Measurements from ENCODE around the gene INTS12. TPM values are rescaled to one million over a fixed set of nuclear protein-coding genes. Genes with fewer than 3 reads are reported as not detected.

Gene INTS12
- total and polyA plus RNA-seq, 4 experiments from 2014 or later: 16.6 to 29.5 (median 23.5) TPM

DNA sequence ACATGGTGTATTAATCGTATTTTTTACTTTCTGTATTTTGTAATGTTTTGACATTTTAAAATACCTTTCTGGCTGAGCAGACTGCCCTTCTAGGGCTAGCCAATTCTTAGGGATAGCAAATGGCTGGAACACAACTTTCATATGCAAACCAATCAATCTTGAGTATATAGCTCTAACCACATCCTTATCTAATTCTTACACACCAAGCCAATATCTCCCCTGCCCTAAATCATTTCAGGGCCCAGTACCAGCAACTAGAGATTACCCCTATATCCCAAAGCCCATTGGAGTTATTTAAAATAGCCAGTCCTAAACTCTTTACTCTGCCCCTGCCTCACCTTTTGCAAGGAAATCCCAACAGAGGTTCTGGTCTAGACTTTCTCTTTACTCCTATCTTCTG, 58.3 kb downstream of the INTS12 start:
- Histone ChIP-seq H3K27ac (ENCODE audit: low read depth, low read length) (no peak overlapping the region), H3K9me3 (ENCODE audit: control insufficient read depth in 1 of 2, low read length in 2 of 2) (no peaks in the 10 kb centered on the region), H3K36me3 (ENCODE audit: insufficient read depth, low read length) (no peaks in the 10 kb centered on the region), H3K27me3 (ENCODE audit: insufficient read depth, low read length) (no peaks in the 10 kb centered on the region), H3K4me1 (ENCODE audit: insufficient read depth, low read length) (no peaks in the 10 kb centered on the region), H3K4me3 (ENCODE audit: low read length in 2 of 2) (no peak overlapping the region)
- Mint-ChIP-seq H3K27me3 (peaks cover 5 to 12% of the 10 kb centered on the region in 2 donors), H3K36me3 (no peaks in the 10 kb centered on the region), H3K4me1 (no peaks in the 10 kb centered on the region), H3K27ac (no peak overlapping the region), H3K9me3 (no peaks in the 10 kb centered on the region), H3K4me3 (no peak overlapping the region)
- DNase-seq: no peak
- ChIA-PET CTCF (ENCODE audit: partially characterized antibody) (no interaction called here), POLR2A (ENCODE audit: partially characterized antibody) (no interaction called here)
- intact Hi-C loops (cut with micrococcal nuclease): no loop called here

DNA sequence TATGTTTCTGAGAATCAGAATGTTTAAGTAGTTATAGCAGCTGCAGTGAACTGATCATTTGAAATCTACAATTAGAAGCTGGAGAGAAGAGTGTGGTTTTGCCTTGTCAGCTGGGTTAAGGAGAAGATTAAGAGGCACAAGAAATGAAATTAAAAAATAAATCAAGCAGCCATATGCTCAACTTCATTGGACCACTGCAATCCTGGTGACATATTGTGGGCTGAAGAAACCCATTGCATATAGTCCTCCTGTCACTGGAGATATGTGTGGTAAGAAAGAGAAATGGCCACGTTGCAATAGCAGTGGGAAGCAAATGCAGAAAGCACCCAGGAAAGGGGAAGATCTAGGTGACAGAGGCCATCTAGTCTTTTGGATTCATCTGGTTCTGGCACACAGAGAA, 63.0 kb downstream of the INTS12 start:
- peaks cover 9 to 15% of the 10 kb centered on the region in 2 donors for H3K27me3 Mint-ChIP-seq
- Histone ChIP-seq H3K4me1 (ENCODE audit: insufficient read depth, low read length) (no peaks in the 10 kb centered on the region), H3K27ac (ENCODE audit: low read depth, low read length) (no peak overlapping the region), H3K27me3 (ENCODE audit: insufficient read depth, low read length) (no peaks in the 10 kb centered on the region), H3K4me3 (ENCODE audit: low read length in 2 of 2) (no peak overlapping the region), H3K36me3 (ENCODE audit: insufficient read depth, low read length) (no peaks in the 10 kb centered on the region), H3K9me3 (ENCODE audit: control insufficient read depth in 1 of 2, low read length in 2 of 2) (no peaks in the 10 kb centered on the region)
- intact Hi-C loops (cut with micrococcal nuclease): no loop called here
- H3K36me3 Mint-ChIP-seq: no peaks in the 10 kb centered on the region
- H3K27ac Mint-ChIP-seq: no peak overlapping the region
- POLR2A ChIA-PET (ENCODE audit: partially characterized antibody): no interaction called here
- no peaks in the 10 kb centered on the region for H3K4me1 Mint-ChIP-seq
- no peak for DNase-seq
- no peak overlapping the region for H3K4me3 Mint-ChIP-seq
- CTCF ChIA-PET (ENCODE audit: partially characterized antibody): no interaction called here
- H3K9me3 Mint-ChIP-seq: no peaks in the 10 kb centered on the region

DNA sequence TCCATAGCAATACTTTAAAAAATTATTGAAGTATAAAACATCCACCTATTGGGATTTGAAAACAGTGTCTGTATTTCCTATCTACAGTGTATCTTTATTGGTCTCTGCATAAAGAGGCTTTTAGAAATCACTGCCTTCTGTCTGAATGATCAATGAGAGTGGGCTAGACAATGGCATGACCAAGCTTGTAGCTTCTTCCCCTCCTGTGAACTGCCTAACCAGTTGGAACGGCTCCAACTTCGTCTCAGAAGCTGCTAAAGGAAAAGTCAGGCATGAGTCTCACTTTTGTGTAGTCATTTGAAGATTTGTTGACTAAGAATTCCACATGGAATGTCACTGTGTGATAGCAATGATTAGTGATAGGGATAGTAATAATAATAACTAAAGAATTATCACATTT, 64.2 kb downstream of the INTS12 start:
- ChIA-PET POLR2A (ENCODE audit: partially characterized antibody) (no interaction called here), CTCF (ENCODE audit: partially characterized antibody) (no interaction called here)
- H3K4me1 Mint-ChIP-seq: no peaks in the 10 kb centered on the region
- no peak for DNase-seq
- Histone ChIP-seq H3K27ac (ENCODE audit: low read depth, low read length) (no peak overlapping the region), H3K27me3 (ENCODE audit: insufficient read depth, low read length) (no peaks in the 10 kb centered on the region), H3K4me1 (ENCODE audit: insufficient read depth, low read length) (no peaks in the 10 kb centered on the region), H3K9me3 (ENCODE audit: control insufficient read depth in 1 of 2, low read length in 2 of 2) (no peaks in the 10 kb centered on the region), H3K4me3 (ENCODE audit: low read length in 2 of 2) (no peak overlapping the region), H3K36me3 (ENCODE audit: insufficient read depth, low read length) (no peaks in the 10 kb centered on the region)
- H3K27ac Mint-ChIP-seq: no peak overlapping the region
- H3K27me3 Mint-ChIP-seq: peaks cover 9 to 18% of the 10 kb centered on the region in 2 donors
- peaks cover 0 to 3% (median 0%) of the 10 kb centered on the region in 8 donors for H3K9me3 Mint-ChIP-seq
- intact Hi-C loops (cut with micrococcal nuclease): no loop called here
- H3K36me3 Mint-ChIP-seq: no peaks in the 10 kb centered on the region
- H3K4me3 Mint-ChIP-seq: no peak overlapping the region

DNA sequence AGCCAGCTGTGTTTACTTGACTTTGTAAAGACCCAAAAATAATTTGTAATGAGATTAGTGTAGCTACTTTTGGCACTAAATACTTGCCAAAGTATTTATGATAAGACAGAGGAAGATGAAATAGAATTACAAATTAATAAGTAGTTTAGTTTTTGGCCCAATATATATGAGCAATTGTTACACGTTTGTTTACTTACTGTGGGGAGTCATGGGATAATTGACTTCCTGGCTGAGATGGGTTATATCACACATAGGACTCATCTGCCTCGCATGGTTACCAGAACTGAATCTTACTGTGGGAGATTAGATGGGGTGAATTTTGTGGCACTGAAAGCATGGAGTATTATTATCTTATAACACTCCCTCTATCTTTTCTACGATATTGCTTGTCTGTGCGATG, 66.6 kb downstream of the INTS12 start:
- POLR2A ChIA-PET (ENCODE audit: partially characterized antibody): no interaction called here
- Histone ChIP-seq H3K4me1 (ENCODE audit: insufficient read depth, low read length) (no peaks in the 10 kb centered on the region), H3K9me3 (ENCODE audit: control insufficient read depth in 1 of 2, low read length in 2 of 2) (no peaks in the 10 kb centered on the region), H3K4me3 (ENCODE audit: low read length in 2 of 2) (no peak overlapping the region), H3K27ac (ENCODE audit: low read depth, low read length) (no peak overlapping the region), H3K36me3 (ENCODE audit: insufficient read depth, low read length) (no peaks in the 10 kb centered on the region), H3K27me3 (ENCODE audit: insufficient read depth, low read length) (no peaks in the 10 kb centered on the region)
- Mint-ChIP-seq H3K27ac (no peak overlapping the region), H3K9me3 (peaks cover 0 to 6% (median 0%) of the 10 kb centered on the region in 8 donors), H3K4me1 (peaks cover 0 to 2% (median under 1%) of the 10 kb centered on the region in 4 donors), H3K4me3 (no peak overlapping the region), H3K36me3 (no peaks in the 10 kb centered on the region), H3K27me3 (peaks cover 5 to 16% of the 10 kb centered on the region in 2 donors)
- intact Hi-C loops (cut with micrococcal nuclease): no loop called here
- DNase-seq: no peak
- CTCF ChIA-PET (ENCODE audit: partially characterized antibody): no interaction called here

DNA sequence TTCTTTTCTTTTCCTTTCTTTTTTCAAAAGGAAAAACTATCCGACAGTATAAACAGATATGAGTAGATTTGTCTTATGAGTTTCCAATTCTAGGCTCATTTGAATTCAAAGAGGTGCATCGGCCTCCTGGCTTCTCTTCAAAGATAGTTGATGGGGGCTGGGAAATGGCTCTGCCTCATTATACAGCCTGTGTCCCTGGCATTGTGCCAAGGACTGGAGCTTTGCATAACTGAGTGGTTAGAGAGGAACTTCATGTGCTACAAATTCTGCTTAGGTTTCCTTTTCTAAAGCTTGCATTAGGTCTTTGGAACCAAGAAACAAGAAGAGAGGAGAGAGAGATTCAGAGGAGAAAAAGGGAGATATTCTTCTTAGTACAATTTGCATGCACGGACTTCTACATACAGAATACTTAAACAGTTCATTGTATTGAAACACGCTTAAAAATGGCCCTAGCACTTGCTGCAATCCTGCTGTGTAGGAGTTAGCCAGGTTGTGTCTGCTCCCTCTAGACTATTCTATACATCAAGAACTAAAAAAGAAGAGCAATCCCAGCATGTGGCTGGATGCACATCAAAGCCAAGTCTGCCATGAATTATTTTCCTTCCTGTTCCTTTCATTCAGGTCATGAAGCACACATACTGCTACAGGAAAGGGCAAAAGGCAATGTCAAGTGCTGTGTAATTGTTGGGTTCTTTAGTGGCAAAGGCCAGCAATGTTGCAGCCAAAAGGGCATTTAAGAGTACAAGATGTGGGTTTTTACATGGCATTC, 70.9 kb downstream of the INTS12 start:
- intact Hi-C loops (cut with micrococcal nuclease): no loop called here
- no peaks in the 10 kb centered on the region for H3K27me3 ChIP-seq (ENCODE audit: insufficient read depth, low read length)

DNA sequence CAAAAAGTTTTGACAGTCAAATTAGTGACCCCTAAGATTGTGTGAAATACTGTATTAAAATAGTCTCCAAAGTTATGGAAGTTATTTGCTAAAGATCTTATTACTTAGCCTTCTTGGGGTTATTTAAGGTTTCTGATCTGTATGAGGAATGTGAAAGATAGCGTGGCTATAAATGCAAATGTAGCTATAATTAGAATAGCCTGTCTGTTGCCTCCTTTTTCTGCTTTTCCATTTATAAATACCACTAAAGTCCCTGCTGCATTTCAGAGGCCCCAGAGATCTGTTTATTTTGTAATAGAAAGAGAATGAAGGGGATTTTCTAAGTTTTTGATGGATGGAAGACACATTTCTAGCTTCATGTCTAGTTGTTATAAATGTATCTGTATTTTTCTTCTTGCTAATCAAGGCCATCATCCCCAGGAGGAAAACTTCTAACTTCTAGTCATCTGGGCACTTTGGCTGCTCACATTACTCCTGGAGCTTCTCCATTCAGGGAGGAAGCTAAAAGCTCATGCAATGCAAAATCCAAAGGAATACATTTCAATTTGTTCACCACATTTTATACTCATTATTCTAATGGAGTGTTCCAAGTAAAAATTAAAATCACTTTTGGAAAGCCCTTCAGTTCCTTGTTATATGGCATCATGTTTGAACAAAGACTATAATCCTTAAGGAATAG, 73.9 kb downstream of the INTS12 start:
- no peaks in the 10 kb centered on the region for H3K9me3 ChIP-seq (ENCODE audit: control insufficient read depth in 1 of 2, low read length in 2 of 2)
- Mint-ChIP-seq H3K4me1 (peaks cover 0 to 2% (median under 1%) of the 10 kb centered on the region in 4 donors), H3K27ac (no peak overlapping the region), H3K9me3 (peaks cover 0 to 3% (median 0%) of the 10 kb centered on the region in 8 donors), H3K36me3 (no peaks in the 10 kb centered on the region), H3K4me3 (no peak overlapping the region), H3K27me3 (peaks cover 0 to 9% of the 10 kb centered on the region in 2 donors)
- H3K4me3 ChIP-seq (ENCODE audit: low read length in 2 of 2): no peak overlapping the region
- ChIA-PET CTCF (ENCODE audit: partially characterized antibody) (no interaction called here), POLR2A (ENCODE audit: partially characterized antibody) (no interaction called here)
- no peaks in the 10 kb centered on the region for H3K36me3 ChIP-seq (ENCODE audit: insufficient read depth, low read length)
- no peak for DNase-seq
- intact Hi-C loops (cut with micrococcal nuclease): no loop called here
- H3K4me1 ChIP-seq (ENCODE audit: insufficient read depth, low read length): no peaks in the 10 kb centered on the region
- H3K27ac ChIP-seq (ENCODE audit: low read depth, low read length): no peak overlapping the region
- H3K27me3 ChIP-seq (ENCODE audit: insufficient read depth, low read length): no peaks in the 10 kb centered on the region

More for the DNA sequence above, 70.9 kb downstream of the INTS12 start:
- Mint-ChIP-seq H3K27ac (no peak overlapping the region), H3K36me3 (no peaks in the 10 kb centered on the region), H3K4me3 (no peak overlapping the region), H3K9me3 (peaks cover 0 to 6% (median 0%) of the 10 kb centered on the region in 8 donors), H3K27me3 (peaks cover 1 to 16% of the 10 kb centered on the region in 2 donors), H3K4me1 (peaks cover 0 to 2% (median under 1%) of the 10 kb centered on the region in 4 donors)
- ChIA-PET CTCF (ENCODE audit: partially characterized antibody) (no interaction called here), POLR2A (ENCODE audit: partially characterized antibody) (no interaction called here)
- H3K4me1 ChIP-seq (ENCODE audit: insufficient read depth, low read length): no peaks in the 10 kb centered on the region
- DNase-seq: peak in 2 of 5 donors; percentile 4 to 9
- no peak overlapping the region for H3K4me3 ChIP-seq (ENCODE audit: low read length in 2 of 2)
- H3K27ac ChIP-seq (ENCODE audit: low read depth, low read length): no peak overlapping the region
- no peaks in the 10 kb centered on the region for H3K9me3 ChIP-seq (ENCODE audit: control insufficient read depth in 1 of 2, low read length in 2 of 2)
- no peaks in the 10 kb centered on the region for H3K36me3 ChIP-seq (ENCODE audit: insufficient read depth, low read length)

DNA sequence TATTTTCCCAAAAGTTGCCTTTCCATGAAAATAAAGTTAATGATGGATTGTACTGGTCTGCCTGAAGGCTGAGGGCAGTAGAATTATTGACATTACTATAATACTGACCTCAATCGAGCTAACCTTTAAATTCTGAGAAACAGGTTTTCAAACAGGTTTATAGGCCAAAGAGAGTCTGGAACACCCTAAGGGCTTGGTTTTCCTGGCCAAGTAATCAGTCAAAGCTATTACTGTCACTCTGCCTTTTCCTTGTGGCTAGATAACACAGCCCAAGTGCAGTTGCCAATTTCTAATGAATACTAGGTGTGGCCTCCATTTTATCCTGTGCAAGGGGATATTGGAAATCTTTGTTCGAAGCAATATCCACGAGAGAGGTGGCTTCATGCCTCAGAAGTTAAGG, 75.2 kb downstream of the INTS12 start:
- peaks cover 0 to 2% (median under 1%) of the 10 kb centered on the region in 4 donors for H3K4me1 Mint-ChIP-seq
- intact Hi-C loops (cut with micrococcal nuclease): no loop called here

More for the DNA sequence above, 75.2 kb downstream of the INTS12 start:
- H3K27ac Mint-ChIP-seq: no peak overlapping the region
- Histone ChIP-seq H3K9me3 (ENCODE audit: control insufficient read depth in 1 of 2, low read length in 2 of 2) (no peaks in the 10 kb centered on the region), H3K27me3 (ENCODE audit: insufficient read depth, low read length) (no peaks in the 10 kb centered on the region), H3K27ac (ENCODE audit: low read depth, low read length) (no peak overlapping the region), H3K36me3 (ENCODE audit: insufficient read depth, low read length) (no peaks in the 10 kb centered on the region), H3K4me3 (ENCODE audit: low read length in 2 of 2) (no peak overlapping the region), H3K4me1 (ENCODE audit: insufficient read depth, low read length) (no peaks in the 10 kb centered on the region)
- H3K36me3 Mint-ChIP-seq: no peaks in the 10 kb centered on the region
- no peak overlapping the region for H3K4me3 Mint-ChIP-seq
- no peaks in the 10 kb centered on the region for H3K9me3 Mint-ChIP-seq
- CTCF ChIA-PET (ENCODE audit: partially characterized antibody): interaction anchor here (2.4 kb wide), 1 partner anchor 15 kb away, joined by 8 read pairs; no protein-coding TSS in a partner anchor
- DNase-seq: no peak
- POLR2A ChIA-PET (ENCODE audit: partially characterized antibody): no interaction called here
- H3K27me3 Mint-ChIP-seq: peaks cover 2 to 9% of the 10 kb centered on the region in 2 donors
